ENCODE measurements around the gene DNAJC18. TPM values are rescaled to one million over a fixed set of nuclear protein-coding genes. Genes with fewer than 3 reads are reported as not detected.

The DNAJC18 gene
- total RNA-seq, 2 donors from 2014 or later = 6.9 to 16.7 TPM

GRCh38 chr5:139381837-139382761, 57.2 kb downstream of the DNAJC18 start:
- Histone ChIP-seq H3K36me3 (no peaks in the 10 kb centered on the region), H3K4me3 (no peak overlapping the region), H3K9me3 (no peaks in the 10 kb centered on the region), H3K27ac (no peak overlapping the region), H3K27me3 (replicated peaks; ENCODE audit: insufficient read depth) (no peaks in the 10 kb centered on the region), H3K4me1 (ENCODE audit: control insufficient read depth in 1 of 2, low read depth in 2 of 2) (peaks cover 0 to 8% of the 10 kb centered on the region in 2 donors)
- TF ChIP-seq CTCF (IDR thresholded peaks at IDR 0.05) = no peak
- DNase-seq (ENCODE audit: low spot score) = no peak
- no peak for ATAC-seq (ENCODE audit: insufficient number of reproducible peaks, low FRiP score, low read depth)

GRCh38 chr5:139379626-139380449, 59.5 kb downstream of the DNAJC18 start:
- H3K4me1 ChIP-seq (ENCODE audit: control insufficient read depth in 1 of 2, low read depth in 2 of 2) = peaks cover 0 to 7% of the 10 kb centered on the region in 2 donors
- no peaks in the 10 kb centered on the region for H3K27me3 ChIP-seq (replicated peaks; ENCODE audit: insufficient read depth)
- H3K9me3 ChIP-seq = no peaks in the 10 kb centered on the region
- no peaks in the 10 kb centered on the region for H3K36me3 ChIP-seq
- ATAC-seq (ENCODE audit: insufficient number of reproducible peaks, low FRiP score, low read depth) (no peak), DNase-seq (ENCODE audit: low spot score) (no peak)
- no peak overlapping the region for H3K27ac ChIP-seq
- H3K4me3 ChIP-seq = no peak overlapping the region
- no peak for TF ChIP-seq CTCF (IDR thresholded peaks at IDR 0.05)

- no peak for DNase-seq (ENCODE audit: low spot score)
- no peaks in the 10 kb centered on the region for H3K27me3 ChIP-seq (replicated peaks; ENCODE audit: insufficient read depth)
- no peak for TF ChIP-seq CTCF (IDR thresholded peaks at IDR 0.05)
- H3K4me1 ChIP-seq (ENCODE audit: control insufficient read depth in 1 of 2, low read depth in 2 of 2) = no peaks in the 10 kb centered on the region
- no peaks in the 10 kb centered on the region for H3K36me3 ChIP-seq
- no peak for ATAC-seq (ENCODE audit: insufficient number of reproducible peaks, low FRiP score, low read depth)
- H3K27ac ChIP-seq = no peak overlapping the region
- H3K4me3 ChIP-seq = no peak overlapping the region
- no peaks in the 10 kb centered on the region for H3K9me3 ChIP-seq
These were observed 60.4 kb downstream of the DNAJC18 start for GRCh38 chr5:139378941-139379361.

GRCh38 chr5:139378101-139378825, 61.1 kb downstream of the DNAJC18 start:
- Histone ChIP-seq H3K4me1 (ENCODE audit: control insufficient read depth in 1 of 2, low read depth in 2 of 2) (peaks cover 0 to 7% of the 10 kb centered on the region in 2 donors), H3K27me3 (replicated peaks; ENCODE audit: insufficient read depth) (no peaks in the 10 kb centered on the region), H3K9me3 (no peaks in the 10 kb centered on the region), H3K27ac (no peak overlapping the region), H3K4me3 (no peak overlapping the region), H3K36me3 (no peaks in the 10 kb centered on the region)
- no peak for TF ChIP-seq CTCF (IDR thresholded peaks at IDR 0.05)
- no peak for DNase-seq (ENCODE audit: low spot score)
- no peak for ATAC-seq (ENCODE audit: insufficient number of reproducible peaks, low FRiP score, low read depth)
